Cardiac muscle cell (in vitro differentiated cells and primary cell): Measurements from ENCODE around the gene ATP11B. TPM values are rescaled to one million over a fixed set of nuclear protein-coding genes. Genes with fewer than 3 reads are reported as not detected.

Experiments
- DNase-seq, 2 donors: peaks; one replicate each; pipeline versions ENCODE4 v3.0.0 to v3.0.0-alpha.2; 2010 to 2017; ENCODE audit warnings: low read depth in 1 of 2, low spot score in 1 of 2
- H3K27ac ChIP-seq: fragments of 200-600 bp; sonication (generic); 2 replicates; pipeline ENCODE4 v1.5.1; 2016
- H3K27me3 ChIP-seq: fragments of 200-600 bp; sonication (generic); 2 replicates; pipeline ENCODE4 v1.6.0; 2016; ENCODE audit warnings: control low read depth
- H3K36me3 ChIP-seq: fragments of 200-600 bp; sonication (generic); 2 replicates; pipeline ENCODE4 v1.5.1; 2016; ENCODE audit warnings: control low read depth
- H3K4me1 ChIP-seq: fragments of 200-600 bp; sonication (generic); 2 replicates; pipeline ENCODE4 v1.8.1; 2017; ENCODE audit warnings: low read depth, mild to moderate bottlenecking, mixed run types
- H3K4me3 ChIP-seq: fragments of 200-600 bp; sonication (generic); 2 replicates; pipeline ENCODE4 v1.5.1; 2016; ENCODE audit warnings: mild to moderate bottlenecking
- H3K9me3 ChIP-seq: fragments of 200-600 bp; sonication (generic); 2 replicates; pipeline ENCODE4 v1.5.1; 2017; ENCODE audit warnings: low read depth, mild to moderate bottlenecking, control low read depth
- CTCF ChIP-seq: IDR thresholded peaks from 2 replicates; pipeline ENCODE4 v1.5.1; 2012; ENCODE audit warnings: low read depth, mild to moderate bottlenecking, low read length
- polyA plus RNA-seq: library from polyadenylated mRNA; unstranded; fragments of >200 nt; fragmentation: Nextera tagmentation; extraction: Ambion mirVana; gene quantifications from 2 replicates; pipeline ENCODE4 v1.2.1, GENCODE V29; 2016
- total RNA-seq: library from RNA; depleted of rRNA; stranded (reverse); fragments of >200 nt; gene quantifications from 2 replicates; pipeline ENCODE4 v1.2.3, GENCODE V29; 2016

Gene ATP11B
- total and polyA plus RNA-seq, 2 experiments from 2014 or later: 11.9 to 79.0 TPM

GRCh38 chr3:182879031-182879611 is 85.8 kb downstream of the ATP11B start:
- TF ChIP-seq CTCF: no peak
- no peak for DNase-seq
- H3K36me3 ChIP-seq: peaks cover 27% of the 10 kb centered on the region
- no peaks in the 10 kb centered on the region for H3K4me1 ChIP-seq
- no peak overlapping the region for H3K4me3 ChIP-seq
- H3K9me3 ChIP-seq: no peaks in the 10 kb centered on the region
- no peaks in the 10 kb centered on the region for H3K27me3 ChIP-seq
- no peak overlapping the region for H3K27ac ChIP-seq

DNA sequence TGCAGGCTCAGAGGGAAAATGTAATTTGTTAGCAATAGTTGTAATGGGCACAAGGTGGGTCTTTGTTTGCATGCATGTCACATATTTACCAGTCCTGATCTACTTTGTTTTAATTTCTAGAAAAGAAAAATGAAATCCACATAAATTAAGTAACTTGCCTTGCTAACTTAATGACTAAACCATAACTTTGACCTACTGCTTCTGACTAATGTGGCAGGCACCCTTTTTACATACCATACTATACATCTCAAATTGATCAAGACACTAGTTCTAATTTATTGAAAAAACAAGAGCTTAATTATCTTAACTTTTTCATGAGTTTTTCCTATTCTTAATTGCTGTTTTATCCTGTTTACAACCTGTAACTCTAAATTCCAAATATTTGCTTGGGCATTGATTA is 93.2 kb downstream of the ATP11B start:
- Histone ChIP-seq H3K9me3 (no peaks in the 10 kb centered on the region), H3K4me3 (no peak overlapping the region), H3K36me3 (peaks cover 26% of the 10 kb centered on the region), H3K27ac (no peak overlapping the region), H3K27me3 (no peaks in the 10 kb centered on the region), H3K4me1 (no peaks in the 10 kb centered on the region)
- no peak for DNase-seq
- TF ChIP-seq CTCF: no peak

DNA sequence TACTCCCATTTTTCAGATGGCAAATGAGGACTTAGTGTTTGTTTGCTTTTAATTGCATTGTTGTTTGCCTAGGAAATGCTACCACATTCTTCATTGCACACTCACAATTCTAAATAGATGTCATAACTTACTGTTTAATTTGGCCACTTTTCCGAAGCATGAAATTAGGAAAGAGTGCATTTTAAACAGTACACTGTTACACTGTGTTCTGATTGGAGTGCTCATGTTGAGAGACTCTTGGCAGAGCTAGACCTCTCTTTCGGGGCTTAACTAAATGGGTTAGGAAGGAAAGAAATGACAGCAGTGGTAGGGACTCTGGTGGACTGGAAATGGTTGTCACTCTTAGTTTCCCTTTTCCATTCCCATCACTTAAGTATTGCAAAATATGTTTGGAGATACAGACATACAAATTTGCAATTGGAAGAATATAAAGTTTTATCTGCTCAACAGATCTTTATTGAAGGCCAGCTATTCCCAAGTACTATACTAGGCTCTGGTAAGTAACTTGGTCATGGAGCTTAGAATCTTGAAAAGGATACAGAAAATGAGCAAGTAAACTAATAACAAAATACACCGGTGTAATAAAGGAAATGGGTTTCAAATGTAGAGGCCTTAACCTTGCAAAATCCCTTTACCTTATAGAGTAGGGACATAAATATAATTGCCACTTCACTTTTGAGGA is 96.8 kb downstream of the ATP11B start:
- DNase-seq: peak in 1 of 2 donors; percentile 5
- peaks cover 22% of the 10 kb centered on the region for H3K36me3 ChIP-seq
- no peaks in the 10 kb centered on the region for H3K27me3 ChIP-seq
- H3K4me1 ChIP-seq: no peaks in the 10 kb centered on the region
- TF ChIP-seq CTCF: no peak
- H3K4me3 ChIP-seq: no peak overlapping the region
- no peak overlapping the region for H3K27ac ChIP-seq
- H3K9me3 ChIP-seq: no peaks in the 10 kb centered on the region

- TF ChIP-seq CTCF: no peak
- DNase-seq: no peak
- no peaks in the 10 kb centered on the region for H3K4me1 ChIP-seq
- no peak overlapping the region for H3K4me3 ChIP-seq
- H3K36me3 ChIP-seq: peaks cover 16% of the 10 kb centered on the region
- H3K27ac ChIP-seq: no peak overlapping the region
- no peaks in the 10 kb centered on the region for H3K27me3 ChIP-seq
- no peaks in the 10 kb centered on the region for H3K9me3 ChIP-seq
Observed at GRCh38 chr3:182891364-182891763, 98.1 kb downstream of the ATP11B start.

DNA sequence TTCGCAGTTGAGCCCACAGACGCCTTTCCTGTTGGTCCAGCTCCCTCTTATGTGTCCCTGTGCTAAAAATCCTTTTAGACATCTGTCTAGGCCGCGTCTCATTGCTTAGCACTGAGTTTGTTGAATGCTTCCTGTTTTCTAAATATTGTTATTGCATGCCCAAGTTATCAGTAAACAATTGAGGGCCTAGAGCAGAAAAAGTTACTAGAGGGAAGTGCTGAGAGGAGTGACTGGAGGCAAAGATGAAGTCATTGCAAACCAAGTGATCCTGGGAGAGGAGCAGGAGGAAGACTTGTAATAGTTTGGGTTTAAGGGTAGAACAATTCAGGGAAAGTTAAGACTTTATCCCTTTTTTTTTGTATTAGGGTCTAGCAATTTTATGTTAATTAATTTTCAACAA is 98.9 kb downstream of the ATP11B start:
- Histone ChIP-seq H3K4me1 (no peaks in the 10 kb centered on the region), H3K4me3 (no peak overlapping the region), H3K36me3 (peaks cover 16% of the 10 kb centered on the region), H3K27ac (no peak overlapping the region), H3K27me3 (no peaks in the 10 kb centered on the region), H3K9me3 (no peaks in the 10 kb centered on the region)
- DNase-seq: no peak
- TF ChIP-seq CTCF: no peak
